SU-DHL-6 (cell line): ENCODE data around the gene RPRD1B.

Experiments
- H2AFZ ChIP-seq: fragments of 200-600 bp; sonication (generic); 2 replicates; pipeline ENCODE4 v1.6.1; 2014; ENCODE audit warnings: low read depth, mild to moderate bottlenecking, moderate library complexity, mixed read lengths, antibody characterized with exemption, low read length; ENCODE audit not compliant: severe bottlenecking
- H3F3A ChIP-seq: fragments of 200-600 bp; shearing (Covaris generic); 2 replicates; pipeline ENCODE4 v1.6.0; 2016; ENCODE audit warnings: antibody characterized with exemption, mild to moderate bottlenecking; ENCODE audit not compliant: insufficient read depth
- H3K27ac ChIP-seq: fragments of 200-600 bp; sonication (generic); 2 replicates; pipeline ENCODE4 v1.5.1; 2016; ENCODE audit warnings: low read depth, mild to moderate bottlenecking, low read length, moderate library complexity, mixed read lengths
- H3K27me3 ChIP-seq: fragments of 200-600 bp; sonication (generic), shearing (Covaris generic); 2 replicates; pipeline ENCODE4 v1.6.0; 2014; ENCODE audit warnings: mild to moderate bottlenecking, low read length
- H3K36me3 ChIP-seq: fragments of 200-600 bp; sonication (generic); 2 replicates; pipeline ENCODE4 v1.6.1; 2014; ENCODE audit warnings: mild to moderate bottlenecking, low read length, mixed read lengths
- H3K4me2 ChIP-seq: fragments of 300-600, 200-600 bp; shearing (Covaris generic), sonication (generic); 2 replicates; pipeline ENCODE4 v1.6.0; 2014; ENCODE audit warnings: low read length, low read depth, mild to moderate bottlenecking; ENCODE audit not compliant: poor library complexity, severe bottlenecking
- H3K4me3 ChIP-seq: fragments of 200-600 bp; sonication (generic); 2 replicates; pipeline ENCODE4 v1.5.1; 2014; ENCODE audit warnings: antibody characterized with exemption, low read length, mild to moderate bottlenecking, mixed read lengths; ENCODE audit not compliant: insufficient read depth, poor library complexity, severe bottlenecking
- H3K79me2 ChIP-seq: fragments of 200-600 bp; sonication (generic); 2 replicates; pipeline ENCODE4 v1.6.1; 2014; ENCODE audit warnings: mild to moderate bottlenecking, low read length, moderate library complexity; ENCODE audit not compliant: insufficient read depth
- H3K9ac ChIP-seq: fragments of 200-600 bp; sonication (generic); 2 replicates; pipeline ENCODE4 v1.7.0; 2014; ENCODE audit warnings: mild to moderate bottlenecking, low read length
- H3K9me2 ChIP-seq: fragments of 200-600 bp; sonication (generic); replicated peaks from 2 replicates; pipeline ENCODE4 v1.6.1; 2014; ENCODE audit warnings: low read length; ENCODE audit not compliant: insufficient read depth
- H3K9me3 ChIP-seq: fragments of 200-600 bp; sonication (generic); 2 replicates; pipeline ENCODE4 v1.6.1; 2014; ENCODE audit warnings: low read length, mixed read lengths; ENCODE audit not compliant: insufficient read depth
- H4K20me1 ChIP-seq: fragments of 200-600 bp; sonication (generic); 2 replicates; pipeline ENCODE4 v1.6.1; 2014; ENCODE audit warnings: low read depth, mild to moderate bottlenecking, antibody characterized with exemption, low read length, moderate library complexity, mixed read lengths
- EZH2phosphoT487 ChIP-seq: fragments of 200-600 bp; sonication (generic), shearing (Covaris generic); conservative IDR thresholded peaks from 2 replicates; pipeline ENCODE4 v1.6.1; 2018; ENCODE audit warnings: mild to moderate bottlenecking, antibody characterized with exemption, low read length, moderate library complexity, mixed read lengths
- TF ChIP-seq, protein P1 (sequence below): fragments of 200-600 bp; sonication (generic); IDR thresholded peaks from one replicate; pipeline ENCODE4 v1.5.1; 2017; ENCODE audit warnings: antibody characterized with exemption, mild to moderate bottlenecking, low read length, moderate library complexity; ENCODE audit not compliant: insufficient read depth, poor library complexity, severe bottlenecking

Gene RPRD1B

DNA sequence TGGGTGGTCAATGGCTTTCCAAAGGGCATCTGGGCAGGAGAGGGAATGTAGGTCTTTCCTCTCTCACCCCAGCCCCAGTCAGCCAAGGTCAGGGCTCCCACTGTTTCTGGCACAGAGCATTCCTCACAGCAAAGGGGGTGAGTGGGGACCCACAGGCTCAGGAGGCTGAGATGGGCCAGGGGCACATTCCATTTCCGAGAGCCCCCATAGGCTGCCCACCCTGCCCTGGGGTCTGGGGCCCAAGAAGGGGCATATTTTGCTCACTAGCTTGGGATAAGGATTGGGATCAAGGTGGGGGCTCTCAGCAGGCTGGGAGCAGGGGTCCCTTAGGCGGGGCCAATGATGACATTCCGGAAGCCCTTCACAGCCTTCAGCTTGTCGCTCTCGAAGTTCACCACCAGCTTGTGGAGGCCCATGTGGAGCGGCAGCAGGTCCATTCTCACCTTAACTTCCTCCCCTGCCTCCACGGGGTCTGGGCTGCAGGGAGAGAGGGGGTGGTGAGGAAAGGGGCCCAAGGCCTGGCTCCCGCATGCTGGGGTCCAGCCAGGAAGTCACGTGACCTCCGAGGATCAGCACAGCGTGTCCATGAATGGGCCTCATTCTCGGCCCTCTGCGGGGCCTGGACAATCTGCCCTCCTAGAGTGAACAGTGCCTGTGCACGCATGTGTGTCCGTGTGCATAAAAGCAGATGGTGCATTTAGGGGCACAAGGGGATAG lies 96.5 kb downstream of the RPRD1B start:
- no peak overlapping the region for H3K27ac ChIP-seq
- H3K9me2 ChIP-seq: no peaks in the 10 kb centered on the region
- H3K4me2 ChIP-seq: no peak overlapping the region
- H2AFZ ChIP-seq: no peak overlapping the region
- no peak for TF ChIP-seq EZH2phosphoT487
- TF ChIP-seq, protein P1, sequence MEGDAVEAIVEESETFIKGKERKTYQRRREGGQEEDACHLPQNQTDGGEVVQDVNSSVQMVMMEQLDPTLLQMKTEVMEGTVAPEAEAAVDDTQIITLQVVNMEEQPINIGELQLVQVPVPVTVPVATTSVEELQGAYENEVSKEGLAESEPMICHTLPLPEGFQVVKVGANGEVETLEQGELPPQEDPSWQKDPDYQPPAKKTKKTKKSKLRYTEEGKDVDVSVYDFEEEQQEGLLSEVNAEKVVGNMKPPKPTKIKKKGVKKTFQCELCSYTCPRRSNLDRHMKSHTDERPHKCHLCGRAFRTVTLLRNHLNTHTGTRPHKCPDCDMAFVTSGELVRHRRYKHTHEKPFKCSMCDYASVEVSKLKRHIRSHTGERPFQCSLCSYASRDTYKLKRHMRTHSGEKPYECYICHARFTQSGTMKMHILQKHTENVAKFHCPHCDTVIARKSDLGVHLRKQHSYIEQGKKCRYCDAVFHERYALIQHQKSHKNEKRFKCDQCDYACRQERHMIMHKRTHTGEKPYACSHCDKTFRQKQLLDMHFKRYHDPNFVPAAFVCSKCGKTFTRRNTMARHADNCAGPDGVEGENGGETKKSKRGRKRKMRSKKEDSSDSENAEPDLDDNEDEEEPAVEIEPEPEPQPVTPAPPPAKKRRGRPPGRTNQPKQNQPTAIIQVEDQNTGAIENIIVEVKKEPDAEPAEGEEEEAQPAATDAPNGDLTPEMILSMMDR: no peak
- H3K27me3 ChIP-seq: no peaks in the 10 kb centered on the region
- no peaks in the 10 kb centered on the region for H3F3A ChIP-seq
- no peak overlapping the region for H3K4me3 ChIP-seq
- no peaks in the 10 kb centered on the region for H4K20me1 ChIP-seq
- H3K9me3 ChIP-seq: no peaks in the 10 kb centered on the region
- no peaks in the 10 kb centered on the region for H3K79me2 ChIP-seq
- no peaks in the 10 kb centered on the region for H3K36me3 ChIP-seq
- H3K9ac ChIP-seq: no peak overlapping the region

GRCh38 chr20:38130687-38131587 lies 97.4 kb downstream of the RPRD1B start:
- Histone ChIP-seq H3K79me2 (no peaks in the 10 kb centered on the region), H3K27ac (no peak overlapping the region), H2AFZ (no peak overlapping the region), H3F3A (no peaks in the 10 kb centered on the region), H3K4me3 (no peak overlapping the region), H3K9me3 (no peaks in the 10 kb centered on the region), H3K4me2 (no peak overlapping the region), H3K36me3 (no peaks in the 10 kb centered on the region), H3K27me3 (no peaks in the 10 kb centered on the region), H3K9me2 (no peaks in the 10 kb centered on the region), H4K20me1 (no peaks in the 10 kb centered on the region), H3K9ac (no peak overlapping the region)
- no peak for TF ChIP-seq EZH2phosphoT487
- TF ChIP-seq, protein P1: no peak

- no peak for TF ChIP-seq EZH2phosphoT487
- TF ChIP-seq, protein P1: no peak
- Histone ChIP-seq H3K27me3 (no peaks in the 10 kb centered on the region), H3K9ac (no peak overlapping the region), H2AFZ (no peak overlapping the region), H3K9me3 (no peaks in the 10 kb centered on the region), H3K4me3 (no peak overlapping the region), H3K4me2 (no peak overlapping the region), H3K9me2 (no peaks in the 10 kb centered on the region), H3K36me3 (no peaks in the 10 kb centered on the region), H3F3A (no peaks in the 10 kb centered on the region), H3K79me2 (no peaks in the 10 kb centered on the region), H4K20me1 (no peaks in the 10 kb centered on the region), H3K27ac (no peak overlapping the region)
These were observed 98.1 kb downstream of the RPRD1B start for GRCh38 chr20:38131588-38132121.
